HepG2 (cell line): ENCODE data around the gene ADAM15. TPM values are rescaled to one million over a fixed set of nuclear protein-coding genes. Genes with fewer than 3 reads are reported as not detected.

Experiments
- AHDC1 ChIP-seq: sonication (generic); formaldehyde crosslinking; IDR thresholded peaks from 2 replicates; pipeline ENCODE4 v1.5.1; 2020; ENCODE audit warnings: mild to moderate bottlenecking, missing genetic modification reagents, borderline replicate concordance
- BCL6 ChIP-seq: IDR thresholded peaks from 2 replicates; pipeline ENCODE4 v1.6.1; 2016; ENCODE audit warnings: missing genetic modification reagents, missing compliant biosample characterization
- CREB1 ChIP-seq, 2 experiments: fragments of 450-650 bp in 1 of 2; IDR thresholded peaks; 2 replicates each; pipeline ENCODE4 v1.6.1; 2016 to 2017; ENCODE audit warnings: control low read depth in 1 of 2, mild to moderate bottlenecking in 1 of 2, missing compliant biosample characterization in 1 of 2, missing genetic modification characterization in 1 of 2
- GMEB1 ChIP-seq: sonication (generic); formaldehyde crosslinking; IDR thresholded peaks from 2 replicates; pipeline ENCODE4 v1.5.1; 2020; ENCODE audit warnings: missing genetic modification reagents, mild to moderate bottlenecking, borderline replicate concordance
- KLF16 ChIP-seq, 2 experiments: sonication (generic) in 1 of 2; formaldehyde crosslinking in 1 of 2; IDR thresholded peaks; 2 replicates each; pipeline versions ENCODE4 v1.6.1 to v1.8.0; 2016 to 2023; ENCODE audit warnings: missing genetic modification reagents in 2 of 2, missing compliant biosample characterization in 1 of 2
- MYPOP ChIP-seq: sonication (generic); formaldehyde crosslinking; IDR thresholded peaks from 2 replicates; pipeline ENCODE4 v1.8.1; 2023; ENCODE audit warnings: mild to moderate bottlenecking, moderate library complexity, missing genetic modification reagents
- RARA ChIP-seq: IDR thresholded peaks from 2 replicates; pipeline ENCODE4 v1.6.1; 2016; ENCODE audit warnings: missing genetic modification reagents, missing compliant biosample characterization
- SOX5 ChIP-seq: IDR thresholded peaks from 2 replicates; pipeline ENCODE4 v1.6.1; 2016; ENCODE audit warnings: borderline replicate concordance
- SOX6 ChIP-seq, 2 experiments: fragments of 450-650 bp in 1 of 2; sonication (generic) in 1 of 2; formaldehyde crosslinking in 1 of 2; IDR thresholded peaks; 2 replicates each; pipeline versions ENCODE4 v1.4.0 to v1.6.1; 2017 to 2020; ENCODE audit warnings: antibody characterized with exemption in 1 of 2, mild to moderate bottlenecking in 1 of 2, missing genetic modification reagents in 1 of 2
- TBX3 ChIP-seq: fragments of 450-650 bp; IDR thresholded peaks from 2 replicates; pipeline ENCODE4 v1.6.1; 2017; ENCODE audit warnings: antibody characterized with exemption, mild to moderate bottlenecking, inconsistent platforms, borderline replicate concordance
- ZBTB26 ChIP-seq: IDR thresholded peaks from 2 replicates; pipeline ENCODE4 v1.6.1; 2016; ENCODE audit warnings: missing compliant biosample characterization, missing genetic modification reagents, borderline replicate concordance
- ZNF232 ChIP-seq: sonication (generic); formaldehyde crosslinking; IDR thresholded peaks from 2 replicates; pipeline ENCODE4 v1.4.0; 2020; ENCODE audit warnings: missing genetic modification reagents, borderline replicate concordance
- ZNF326 ChIP-seq: sonication (generic); formaldehyde crosslinking; IDR thresholded peaks from 2 replicates; pipeline ENCODE4 v1.4.0; 2020; ENCODE audit warnings: missing genetic modification reagents, borderline replicate concordance
- ZNF567 ChIP-seq: sonication (generic); formaldehyde crosslinking; IDR thresholded peaks from 2 replicates; pipeline ENCODE4 v1.8.1; 2023; ENCODE audit warnings: mild to moderate bottlenecking, missing genetic modification reagents, borderline replicate concordance
- polyA plus RNA-seq, 8 experiments: library from polyadenylated mRNA; depleted of rRNA in 3 of 8; stranded (reverse) in 7 of 8; unstranded in 1 of 8; fragments of >200 nt; fragmentation: Illumina TruSeq in 4 of 8; extraction: Trizol in 4 of 8; gene quantifications; 2 replicates each; pipeline versions ENCODE4 v1.2.1 to v1.2.3, GENCODE V29; 2011 to 2016; ENCODE audit warnings: low read depth in 4 of 8, missing spikeins in 1 of 8, mixed read lengths in 1 of 8; ENCODE audit not compliant: insufficient read depth in 1 of 8
- total RNA-seq, 5 experiments: library from RNA; depleted of rRNA; stranded (reverse); fragments of >200 nt; fragmentation: Illumina TruSeq; extraction: Trizol; gene quantifications; 2 replicates each; pipeline ENCODE4 v1.2.3, GENCODE V29; 2016; ENCODE audit warnings: low read depth in 1 of 5

ADAM15 gene
- total and polyA plus RNA-seq, 2 of the 13 experiments (the other 11 are each of a cell fraction or from before 2014, with no cell fraction given): 17.9 to 25.6 TPM

- TF ChIP-seq RARA (CRISPR knock-in tag) (peak; percentile 68), ZNF567 (CRISPR knock-in tag) (0 out of 2 replicates have a peak, but pooled peaks have one; percentile 39), MYPOP (CRISPR knock-in tag) (peak; percentile 53; the same call in 1 of the 2 replicates), AHDC1 (no peak), SOX6 (IDR thresholded peaks at IDR 0.05) (no peak), SOX6 (CRISPR knock-in tag; IDR thresholded peaks at IDR 0.05) (peak; percentile 75), KLF16 (CRISPR knock-in tag; IDR thresholded peaks at IDR 0.05) (0 out of 4 replicates have a peak, but pooled peaks of 1 of the 2 experiments have one; percentile 30), BCL6 (CRISPR knock-in tag) (peak; percentile 90), GMEB1 (CRISPR knock-in tag) (peak; percentile 44; the same call in 1 of the 2 replicates), ZNF326 (CRISPR knock-in tag) (no peak), TBX3 (peak; percentile 81), ZNF232 (CRISPR knock-in tag) (0 out of 2 replicates have a peak, but pooled peaks have one; percentile 46), CREB1 (IDR thresholded peaks at IDR 0.05) (peak; percentile 67), CREB1 (CRISPR knock-in tag; IDR thresholded peaks at IDR 0.05) (peak; percentile 70; the same call in 1 of the 2 replicates), ZBTB26 (CRISPR knock-in tag) (peak; percentile 95), SOX5 (CRISPR knock-in tag) (peak; percentile 67; the same call in 1 of the 2 replicates)
Measured at GRCh38 chr1:155107309-155108264, 56.5 kb downstream of the ADAM15 start (continued).
